HG02588 (cell line): Measurements from ENCODE around the gene UBAP2.

Source experiments
- ATAC-seq: cut with Tn5 transposase; IDR thresholded peaks from one replicate; pipeline ENCODE4 v1.9.1; 2021; ENCODE audit warnings: mild to moderate bottlenecking, moderate library complexity; ENCODE audit not compliant: unreplicated experiment

UBAP2 gene

DNA sequence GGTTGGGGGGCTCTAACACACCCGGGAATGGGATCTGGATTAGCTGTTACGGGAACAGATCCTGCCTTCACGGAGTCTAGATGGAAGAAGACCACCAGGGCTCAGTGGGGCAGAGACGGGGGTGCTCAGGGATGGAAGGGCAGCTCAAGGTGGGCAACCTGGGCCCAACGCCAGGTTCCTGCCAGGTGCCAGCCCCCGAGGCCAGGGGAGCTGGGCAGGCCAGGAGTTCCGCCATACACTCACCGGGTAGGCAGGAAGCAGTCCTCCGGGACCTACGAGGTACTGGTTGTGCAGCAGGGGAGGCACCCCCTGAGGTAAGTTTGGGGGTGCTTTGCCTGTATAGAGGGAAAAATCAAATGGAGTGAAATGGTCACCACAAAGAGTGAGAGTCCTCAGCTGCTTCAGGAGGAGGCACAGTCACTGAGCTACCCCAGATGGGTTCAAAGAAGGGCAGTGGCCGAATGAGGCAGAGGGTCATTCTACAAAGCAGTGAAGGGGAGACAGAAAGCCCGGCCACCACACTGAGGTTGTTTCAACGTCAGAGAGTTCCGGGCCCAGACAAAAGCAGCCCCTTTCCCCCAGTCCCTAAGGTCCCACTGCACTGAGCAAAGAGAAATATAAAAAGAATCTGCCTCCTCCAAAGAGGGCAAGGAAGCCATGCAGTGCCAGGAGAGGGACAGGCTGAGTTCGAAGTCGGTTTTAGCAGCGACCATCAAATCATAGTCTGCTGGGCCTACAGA lies 121.8 kb downstream of the UBAP2 start:
- ATAC-seq, result no peak

DNA sequence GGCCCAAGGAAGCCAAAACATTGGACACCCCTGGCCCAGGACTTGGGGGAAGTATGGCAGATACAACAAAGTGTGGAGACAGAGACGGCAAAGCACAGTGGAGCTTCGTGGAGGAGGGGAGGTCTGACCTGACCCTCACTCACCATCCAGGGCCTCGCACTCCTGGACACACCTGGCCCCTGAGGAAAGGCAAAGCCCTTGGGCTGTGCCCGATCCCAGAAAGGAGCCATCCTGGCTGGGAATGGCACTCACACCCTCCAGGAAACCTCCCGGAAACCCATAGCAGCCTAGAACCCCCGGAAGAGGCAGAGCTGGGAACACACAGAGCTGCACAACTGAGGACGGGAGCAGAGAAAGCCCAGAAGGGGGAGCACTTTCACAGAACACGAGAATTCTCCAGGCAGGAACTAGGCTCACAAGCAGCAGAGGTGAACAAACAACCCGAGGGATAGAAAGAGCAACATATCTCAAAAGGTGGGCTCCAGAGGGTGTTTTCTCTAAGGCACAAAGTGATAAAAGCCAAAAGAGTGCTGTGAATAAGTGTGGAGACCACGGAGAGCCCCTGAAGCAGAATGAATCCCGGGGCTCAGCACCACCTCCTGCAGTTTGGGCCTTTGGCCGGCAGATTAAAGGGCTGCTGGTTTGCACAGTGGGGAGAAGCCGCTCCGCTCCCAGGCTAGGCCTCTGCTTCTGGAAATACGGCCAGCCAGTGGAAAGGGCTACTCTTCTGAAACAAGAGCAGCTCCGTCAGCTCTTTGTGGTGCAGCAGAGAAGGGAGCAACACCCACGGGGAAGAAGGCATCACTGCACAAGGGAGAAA lies 123.5 kb downstream of the UBAP2 start:
- no peak for ATAC-seq

DNA sequence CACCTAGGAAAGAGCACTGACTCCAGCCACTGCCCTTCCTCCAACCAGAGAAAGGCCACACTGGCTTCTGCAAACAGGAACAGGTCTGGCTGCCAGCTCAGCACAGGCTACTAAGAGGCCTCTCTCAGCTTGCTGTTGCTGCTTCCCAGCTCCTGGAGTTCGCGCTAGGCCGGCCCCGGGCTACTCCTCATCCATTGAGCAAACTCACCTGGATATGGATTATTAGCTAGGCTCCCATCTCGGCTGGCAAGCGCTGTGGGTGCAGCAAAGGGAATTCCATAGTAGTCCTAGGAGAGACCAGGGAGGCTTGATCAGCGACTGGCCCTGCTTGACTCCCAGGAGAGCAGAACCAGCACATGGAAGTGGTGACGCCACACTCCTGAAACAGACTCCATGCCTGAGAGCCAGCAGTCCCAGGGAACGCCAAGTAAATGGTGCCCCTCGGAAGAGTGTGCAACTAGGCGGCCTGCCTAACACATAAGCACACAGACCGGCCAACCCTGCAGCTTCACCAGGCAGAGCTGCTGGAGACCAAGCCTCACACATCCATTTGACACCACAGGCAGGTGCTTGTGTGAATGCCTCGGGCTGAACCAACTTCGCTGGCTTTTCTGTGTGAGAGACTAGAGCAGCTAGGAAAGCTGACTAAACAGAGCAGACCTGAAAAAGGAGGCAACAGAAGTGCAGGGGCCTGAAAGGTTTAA lies 124.5 kb downstream of the UBAP2 start:
- ATAC-seq, result no peak

- ATAC-seq, result no peak
Measured at GRCh38 chr9:33923079-33923478, 125.6 kb downstream of the UBAP2 start.

GRCh38 chr9:33921967-33922895 lies 126.5 kb downstream of the UBAP2 start:
- ATAC-seq, result no peak

DNA sequence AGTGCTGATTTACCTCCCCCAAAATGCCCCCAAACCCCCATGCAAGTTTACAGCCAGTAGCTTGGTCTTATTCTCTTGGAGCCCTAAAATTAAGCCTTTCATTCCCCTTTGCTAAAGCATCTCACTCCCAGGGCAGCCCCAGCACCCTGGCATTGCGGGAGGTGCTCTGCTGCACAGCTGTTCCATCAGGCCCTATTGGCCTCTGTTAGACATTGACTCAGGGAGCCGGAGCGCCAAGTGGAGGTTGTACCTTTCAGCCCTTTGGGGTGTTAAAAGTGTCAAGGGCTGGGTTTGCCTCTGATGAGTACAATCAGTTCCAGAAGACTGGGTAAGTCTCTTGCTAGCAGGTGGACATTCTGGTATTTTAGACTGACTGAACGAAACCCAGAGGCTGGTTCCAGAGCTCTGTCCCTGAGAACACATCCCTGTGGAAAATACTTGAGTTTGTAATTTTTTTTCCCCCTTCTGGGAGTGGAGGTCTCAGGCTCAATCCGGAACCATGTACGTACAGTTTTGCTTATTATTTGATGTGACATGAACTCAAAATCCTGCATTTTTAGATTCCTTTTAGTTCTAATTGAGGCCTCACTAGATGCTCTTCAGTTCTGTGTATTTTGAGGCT lies 129.3 kb downstream of the UBAP2 start:
- no peak for ATAC-seq

- no peak for ATAC-seq
Measured at GRCh38 chr9:33917036-33917435, 131.7 kb downstream of the UBAP2 start.

DNA sequence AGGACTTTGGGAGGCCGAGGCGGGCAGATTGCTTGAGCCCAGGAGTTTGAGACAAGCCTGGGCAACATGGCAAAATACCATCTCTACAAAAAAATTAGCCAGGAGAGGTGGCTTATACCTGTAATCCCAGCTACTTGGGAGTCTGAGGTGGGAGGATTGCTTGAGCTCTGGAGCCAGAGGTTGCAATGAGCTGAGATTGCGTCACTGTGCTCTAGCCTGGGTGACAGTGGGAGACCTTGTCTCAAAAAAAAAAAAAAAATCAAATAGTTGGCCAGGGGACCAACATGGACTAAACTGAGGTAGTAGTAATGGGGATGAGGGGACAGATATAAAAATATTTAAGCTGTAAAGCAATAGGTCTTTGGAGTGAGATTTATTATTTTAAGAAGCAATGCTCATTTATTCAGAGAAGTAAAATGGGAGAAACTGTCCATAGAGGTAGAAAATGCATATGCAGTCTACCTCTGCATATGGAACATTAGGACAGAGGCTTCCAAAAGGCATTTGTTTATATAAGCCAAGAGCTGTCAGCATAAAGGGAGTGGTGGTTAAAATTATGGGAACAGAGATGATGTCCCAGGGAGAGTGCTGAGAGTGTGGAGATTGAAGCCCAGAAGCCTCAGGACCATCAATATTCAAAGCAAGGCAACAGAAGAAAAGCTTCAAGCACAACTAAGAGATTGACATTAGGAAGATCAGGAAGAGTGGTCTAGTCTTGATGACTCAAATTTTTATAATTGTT lies 133.6 kb downstream of the UBAP2 start:
- ATAC-seq, result no peak

GRCh38 chr9:33913541-33913940 lies 135.1 kb downstream of the UBAP2 start:
- no peak for ATAC-seq

DNA sequence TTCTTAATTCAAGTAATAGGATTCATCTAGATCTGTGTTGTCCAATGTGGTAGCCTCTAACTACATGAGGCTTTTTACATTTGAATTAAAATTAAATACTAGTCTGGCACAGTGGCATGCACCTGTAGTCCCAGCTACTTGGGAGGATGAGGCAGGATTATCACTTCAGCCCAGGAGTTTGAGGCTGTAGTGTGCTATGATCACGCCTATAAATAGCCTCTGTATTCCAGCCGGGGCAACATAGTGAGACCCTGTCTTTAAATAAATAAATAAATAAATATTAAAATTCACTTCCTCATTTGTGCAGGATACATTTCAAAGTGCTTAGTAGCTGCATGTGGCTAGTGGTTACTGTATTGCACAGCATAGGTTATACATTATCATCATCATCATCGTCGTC lies 139.9 kb downstream of the UBAP2 start:
- ATAC-seq, result no peak

DNA sequence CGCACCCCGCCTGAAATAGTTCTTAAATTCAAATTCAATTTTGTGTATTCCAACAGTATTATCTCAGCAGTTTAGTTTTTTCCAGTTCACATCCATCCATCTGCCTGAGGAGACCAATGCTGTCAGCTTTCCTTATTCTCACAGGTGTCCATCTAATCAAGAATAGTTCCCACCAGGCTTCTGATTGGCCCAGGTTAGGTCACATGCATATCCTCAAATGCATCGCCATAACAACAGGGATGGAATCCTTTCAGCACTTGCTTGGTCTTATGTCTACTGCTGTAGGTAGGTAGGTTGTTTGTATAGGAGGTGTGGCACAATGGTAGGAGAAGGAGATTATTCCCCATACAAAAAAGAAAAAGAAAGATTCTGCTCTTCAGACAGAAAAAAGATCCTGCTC lies 140.6 kb downstream of the UBAP2 start:
- no peak for ATAC-seq

DNA sequence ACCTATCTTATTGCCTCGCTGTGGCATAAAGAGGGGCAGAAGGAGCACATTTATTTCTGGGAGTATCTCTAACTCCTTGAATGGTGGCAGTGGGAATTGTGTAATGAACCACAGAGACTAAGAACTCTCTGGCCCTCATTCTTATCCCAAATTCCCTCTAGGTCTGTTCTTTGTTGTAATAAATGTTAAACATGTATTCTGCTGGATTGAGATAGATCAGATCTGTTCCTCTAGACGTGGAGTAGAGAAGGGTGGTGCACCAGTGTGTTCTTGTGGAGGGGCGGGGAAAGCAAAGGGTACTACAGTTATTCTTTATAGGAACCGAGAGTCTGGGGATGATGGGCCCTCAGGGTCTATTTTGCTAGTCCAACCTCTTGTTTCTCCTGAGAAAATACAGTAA lies 141.3 kb downstream of the UBAP2 start:
- no peak for ATAC-seq

- no peak for ATAC-seq
Measured at GRCh38 chr9:33906769-33907168, 141.9 kb downstream of the UBAP2 start.

DNA sequence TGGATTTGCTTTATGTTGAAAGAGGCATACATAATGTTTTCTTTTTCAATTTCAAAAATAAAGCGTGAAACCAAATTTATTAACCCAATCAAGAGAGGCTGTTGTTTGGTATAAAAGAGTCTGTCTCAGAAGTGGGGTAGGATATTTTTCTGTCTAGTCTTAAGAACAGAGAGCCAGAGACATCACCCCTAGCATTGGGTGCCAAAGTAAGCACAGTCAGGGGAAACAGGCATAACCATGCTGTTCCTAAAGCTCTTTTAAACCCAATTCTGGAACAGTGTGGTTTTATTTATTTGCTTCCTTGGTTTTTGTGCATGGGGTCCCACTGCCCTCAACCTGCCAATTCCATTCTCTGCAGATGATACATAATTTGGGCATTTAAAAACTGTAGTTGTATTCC lies 143.6 kb downstream of the UBAP2 start:
- no peak for ATAC-seq

DNA sequence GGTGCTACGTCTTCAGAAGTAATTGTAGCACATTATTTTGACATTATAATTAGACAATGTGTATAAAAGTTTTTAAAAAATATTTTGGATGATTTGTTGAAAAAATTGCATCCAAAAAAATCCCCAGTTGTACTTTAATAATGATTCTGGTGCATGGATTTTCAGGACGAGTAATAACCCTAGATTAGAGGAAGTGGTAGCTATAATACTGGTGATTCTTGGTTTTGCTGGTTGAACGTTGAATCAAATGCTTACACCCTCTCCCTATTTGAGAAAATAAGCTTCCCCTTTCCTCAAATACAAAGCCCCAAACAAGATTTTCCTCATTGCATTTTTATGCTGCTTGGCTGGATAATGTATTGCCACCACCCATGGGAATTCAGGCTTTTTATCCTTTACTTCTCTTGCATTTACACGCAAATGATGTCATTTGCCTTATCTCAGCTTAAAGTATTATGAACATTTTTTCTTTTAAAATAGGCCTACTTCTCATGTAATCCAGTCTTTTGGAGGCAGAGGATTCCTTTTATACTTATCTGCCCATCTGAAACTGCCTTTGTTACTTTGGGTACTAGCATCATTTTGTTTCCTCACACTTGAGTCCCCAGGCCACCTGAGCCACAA lies 145.4 kb downstream of the UBAP2 start:
- ATAC-seq, result no peak

DNA sequence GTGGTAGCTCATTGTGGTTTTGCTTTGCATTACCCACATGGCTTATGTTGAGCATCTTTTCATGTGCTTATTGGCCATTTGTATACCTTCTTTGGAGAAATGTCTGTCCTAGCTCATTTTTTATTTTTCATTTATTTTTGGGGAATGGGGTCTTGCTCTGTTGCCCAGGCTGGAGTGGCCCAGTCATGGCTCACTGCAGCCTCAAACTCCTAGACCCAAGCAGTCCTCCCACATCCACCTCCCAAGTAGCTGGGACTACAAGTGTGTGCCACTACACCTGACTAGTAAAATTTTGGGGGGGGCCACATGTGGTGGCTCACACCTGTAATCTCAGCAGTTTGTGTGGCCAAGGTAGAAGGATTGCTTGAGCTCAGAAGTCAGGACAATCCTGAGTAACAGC lies 154.4 kb downstream of the UBAP2 start:
- ATAC-seq, result no peak

- no peak for ATAC-seq
Measured at GRCh38 chr9:33893861-33894260, 154.8 kb downstream of the UBAP2 start.

DNA sequence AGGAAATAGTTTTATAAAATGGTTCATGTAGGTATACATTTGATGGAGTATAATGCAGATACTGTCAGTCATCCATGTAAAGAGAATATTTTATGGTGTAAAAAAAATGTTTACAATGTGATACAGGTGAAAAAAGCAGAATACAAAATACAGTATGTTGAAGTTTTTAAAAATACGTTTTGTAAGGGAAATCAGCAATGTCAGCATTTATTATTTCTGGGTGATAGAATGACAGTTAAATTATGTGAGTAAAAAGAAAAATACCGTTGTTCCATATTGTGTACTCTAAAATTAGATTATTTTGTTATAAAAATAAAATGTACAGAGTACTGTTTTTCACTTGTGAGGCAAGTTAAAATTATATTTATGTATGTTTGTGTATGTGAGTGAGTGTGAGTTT lies 162.7 kb downstream of the UBAP2 start:
- ATAC-seq, result no peak
